GM12864 (cell line): ENCODE measurements around the gene DIPK1A.

ENCODE experiments used
- DNase-seq: peaks from one replicate; pipeline ENCODE4 v3.0.0-alpha.2; 2011; ENCODE audit warnings: low read depth
- H3K4me3 ChIP-seq: 2 replicates; pipeline ENCODE4 v1.5.1; 2011; ENCODE audit warnings: mild to moderate bottlenecking, low read depth, low read length, control low read depth
- CTCF ChIP-seq: IDR thresholded peaks from 2 replicates; pipeline ENCODE4 v1.5.1; 2011; ENCODE audit warnings: low read depth, mild to moderate bottlenecking, moderate library complexity, low read length, control low read depth, inconsistent platforms; ENCODE audit errors: missing control alignments

Gene DIPK1A

GRCh38 chr1:92961131-92961895 lies at the start of gene DIPK1A:
TSS of gene DIPK1A (minus strand) at chr1:92961462. CDS start at chr1:92961429, 33 bp downstream.
- DNase-seq, result peak; percentile 51
- peak; percentile 47 for TF ChIP-seq CTCF
- peak within 1 kb of the TSS; percentile 95 for H3K4me3 ChIP-seq

- no peak for TF ChIP-seq CTCF
- DNase-seq, result no peak
These were observed 46.8 kb upstream of the DIPK1A start for GRCh38 chr1:93007941-93008577.

GRCh38 chr1:93005252-93005598 lies 44.0 kb upstream of the DIPK1A start:
- H3K4me3 ChIP-seq, result no peak overlapping the region
- DNase-seq, result no peak
- no peak for TF ChIP-seq CTCF

More at GRCh38 chr1:93007941-93008577, 46.8 kb upstream of the DIPK1A start:
- H3K4me3 ChIP-seq, result no peak overlapping the region

- no peak for DNase-seq
- no peak overlapping the region for H3K4me3 ChIP-seq
- no peak for TF ChIP-seq CTCF
These were observed 43.4 kb upstream of the DIPK1A start for GRCh38 chr1:93004566-93005251.

DNA sequence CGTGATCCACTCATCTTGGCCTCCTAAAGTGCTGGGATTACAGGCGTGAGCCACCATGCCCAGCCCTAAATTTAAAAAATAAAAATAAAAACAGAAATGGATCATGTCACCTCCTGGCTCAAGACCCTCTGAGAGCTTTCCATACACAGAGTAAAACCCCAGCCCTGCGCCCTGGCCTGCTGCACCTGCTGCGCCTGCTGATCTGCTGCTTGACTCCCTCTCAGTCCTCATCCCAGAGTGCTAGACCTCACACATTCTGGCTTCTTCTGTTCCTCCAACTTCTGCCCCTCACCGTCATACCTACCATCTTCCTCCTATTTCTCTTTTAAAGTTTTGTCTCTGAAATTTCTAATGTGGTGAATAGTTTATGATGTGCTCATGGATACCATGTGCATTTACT lies 42.7 kb upstream of the DIPK1A start:
- TF ChIP-seq CTCF, result no peak
- H3K4me3 ChIP-seq, result no peak overlapping the region
- no peak for DNase-seq

DNA sequence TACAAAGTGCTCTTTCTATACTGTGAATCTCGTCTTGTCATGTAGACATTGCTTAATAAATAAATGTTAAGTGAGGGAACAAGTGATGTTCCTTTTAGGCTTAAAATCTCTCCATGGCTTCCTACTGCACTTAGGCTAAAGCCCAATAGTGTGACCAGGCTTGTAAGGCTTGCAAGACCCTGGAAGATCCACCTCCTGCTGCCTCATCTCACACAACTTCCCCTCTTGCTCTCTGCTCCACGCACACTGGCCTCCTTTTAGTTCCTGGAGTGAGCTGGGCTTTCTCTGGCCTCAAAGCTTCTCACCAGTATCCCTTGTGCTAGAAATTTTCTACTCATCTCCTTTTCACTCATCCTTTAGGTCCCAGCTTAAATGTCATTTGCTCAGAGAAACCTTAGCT lies 41.5 kb upstream of the DIPK1A start:
- TF ChIP-seq CTCF, result no peak
- DNase-seq, result no peak
- H3K4me3 ChIP-seq, result no peak overlapping the region
